PC-9 (cell line): Measurements from ENCODE around the gene NKAIN2. TPM values are rescaled to one million over a fixed set of nuclear protein-coding genes. Genes with fewer than 3 reads are reported as not detected.
A peak's percentile ranks its signal among the peaks of the same experiment; 100 is the strongest.

Source experiments
- BruUV-seq: library from RNA; stranded (reverse); fragments of 400-500 nt; replicated peaks from 2 replicates; lab custom pipeline; 2021; lab: Mats Ljungman, UMichigan
- CTCF ChIA-PET: fragments of 300-600 bp; sonication (Branson Sonifier 250); formaldehyde crosslinking; loops from one replicate; lab custom pipeline; 2022; ENCODE audit warnings: antibody characterized with exemption; lab: Charles Lee
- POLR2A ChIA-PET: fragments of 300-600 bp; sonication (Branson Sonifier 250); formaldehyde crosslinking; loops from one replicate; lab custom pipeline; 2022; ENCODE audit warnings: antibody characterized with exemption; ENCODE audit not compliant: unreplicated experiment; lab: Charles Lee
- DNase-seq, 2 experiments: peaks; one replicate each; pipeline versions ENCODE4 v3.0.0 to v3.0.0-alpha.2; 2015 to 2022; ENCODE audit warnings: mixed read lengths in 1 of 2
- H2AFZ ChIP-seq: fragments of 200-600 bp; sonication (generic); 2 replicates; pipeline ENCODE4 v1.8.1; 2017; ENCODE audit warnings: antibody characterized with exemption
- H3F3A ChIP-seq: fragments of 200-600 bp; sonication (generic); 2 replicates; pipeline ENCODE4 v1.8.1; 2017; ENCODE audit warnings: antibody characterized with exemption, mild to moderate bottlenecking, low read depth; ENCODE audit not compliant: insufficient read depth
- H3K27ac ChIP-seq: fragments of 200-600 bp; sonication (generic); 2 replicates; pipeline ENCODE4 v1.6.1; 2016; ENCODE audit warnings: mixed run types
- H3K27me3 ChIP-seq: fragments of 200-600 bp; sonication (generic); 2 replicates; pipeline ENCODE4 v1.6.1; 2016; ENCODE audit warnings: low read depth, mixed run types; ENCODE audit not compliant: insufficient read depth
- H3K36me3 ChIP-seq: fragments of 200-600 bp; sonication (generic); 2 replicates; pipeline ENCODE4 v1.6.1; 2016; ENCODE audit warnings: low read depth, mixed run types
- H3K4me1 ChIP-seq: fragments of 200-600 bp; sonication (generic); replicated peaks from 2 replicates; pipeline ENCODE4 v1.6.1; 2016; ENCODE audit warnings: mixed run types; ENCODE audit not compliant: insufficient read depth
- H3K4me2 ChIP-seq: fragments of 200-600 bp; sonication (generic); 2 replicates; pipeline ENCODE4 v1.6.1; 2017; ENCODE audit warnings: mixed run types
- H3K4me3 ChIP-seq: fragments of 200-600 bp; sonication (generic); 2 replicates; pipeline ENCODE4 v1.6.1; 2016; ENCODE audit warnings: mixed run types
- H3K79me2 ChIP-seq: fragments of 200-600 bp; sonication (generic); 2 replicates; pipeline ENCODE4 v1.6.1; 2017; ENCODE audit warnings: low read depth, mixed run types
- H3K9me2 ChIP-seq: fragments of 200-600 bp; sonication (generic); 2 replicates; pipeline ENCODE4 v1.8.1; 2017; ENCODE audit warnings: mild to moderate bottlenecking; ENCODE audit not compliant: insufficient read depth
- H3K9me3 ChIP-seq: fragments of 200-600 bp; sonication (generic); 2 replicates; pipeline ENCODE4 v1.8.1; 2016; ENCODE audit warnings: low read depth; ENCODE audit not compliant: insufficient read depth
- H4K20me1 ChIP-seq: fragments of 200-600 bp; sonication (generic); 2 replicates; pipeline ENCODE4 v1.8.1; 2017; ENCODE audit not compliant: insufficient read depth
- EZH2 ChIP-seq: fragments of 200-600 bp; sonication (generic); IDR thresholded peaks from 2 replicates; pipeline ENCODE4 v1.8.0; 2017; ENCODE audit warnings: antibody characterized with exemption, low read depth
- intact Hi-C: fragments of 100-400 bp; cut with micrococcal nuclease; formaldehyde crosslinking; loops from one replicate; pipeline ENCODE4 v1.10.0; 2022; ENCODE audit not compliant: unreplicated experiment
- total RNA-seq: library from RNA; stranded (reverse); gene quantifications from 2 replicates; pipeline ENCODE4 v1.2.3, GENCODE V29; 2021
- TF ChIP-seq, protein P1 (sequence below): fragments of 200-600 bp; sonication (generic); conservative IDR thresholded peaks from 2 replicates; pipeline ENCODE4 v1.6.1; 2017; ENCODE audit warnings: mixed run types, antibody characterized with exemption, mild to moderate bottlenecking, moderate library complexity

The NKAIN2 gene
- total RNA-seq, 1 experiment from 2014 or later: not detected

DNA sequence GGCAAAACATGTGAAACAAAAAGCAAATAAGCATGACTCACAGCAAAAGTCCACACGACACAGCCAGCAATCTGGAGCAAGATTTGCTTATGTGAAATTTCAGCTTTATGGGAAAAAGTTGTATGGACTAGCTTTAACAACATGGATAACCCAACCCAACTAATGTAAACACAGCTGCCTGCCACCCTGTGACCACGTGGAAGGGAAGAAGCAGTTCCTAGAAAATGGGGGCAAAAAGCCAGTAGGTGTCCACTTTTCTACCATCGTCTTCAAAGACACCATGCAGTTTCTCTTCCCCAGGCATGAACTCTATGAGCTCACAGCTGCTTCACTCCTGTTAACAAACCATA is 733.2 kb downstream of the NKAIN2 start:
- H3K9me3 ChIP-seq: no peaks in the 10 kb centered on the region
- ChIA-PET CTCF (no interaction called here), POLR2A (no interaction called here)
- no peak overlapping the region for H3K4me3 ChIP-seq
- H3K27me3 ChIP-seq: no peaks in the 10 kb centered on the region
- H4K20me1 ChIP-seq: no peaks in the 10 kb centered on the region
- no peaks in the 10 kb centered on the region for H3K36me3 ChIP-seq
- DNase-seq: peak in 1 of 2 experiments; percentile 41
- no peak overlapping the region for H3K27ac ChIP-seq
- no peaks in the 10 kb centered on the region for H3K79me2 ChIP-seq
- no peaks in the 10 kb centered on the region for H3F3A ChIP-seq
- intact Hi-C loops: no loop called here
- TF ChIP-seq, protein P1, sequence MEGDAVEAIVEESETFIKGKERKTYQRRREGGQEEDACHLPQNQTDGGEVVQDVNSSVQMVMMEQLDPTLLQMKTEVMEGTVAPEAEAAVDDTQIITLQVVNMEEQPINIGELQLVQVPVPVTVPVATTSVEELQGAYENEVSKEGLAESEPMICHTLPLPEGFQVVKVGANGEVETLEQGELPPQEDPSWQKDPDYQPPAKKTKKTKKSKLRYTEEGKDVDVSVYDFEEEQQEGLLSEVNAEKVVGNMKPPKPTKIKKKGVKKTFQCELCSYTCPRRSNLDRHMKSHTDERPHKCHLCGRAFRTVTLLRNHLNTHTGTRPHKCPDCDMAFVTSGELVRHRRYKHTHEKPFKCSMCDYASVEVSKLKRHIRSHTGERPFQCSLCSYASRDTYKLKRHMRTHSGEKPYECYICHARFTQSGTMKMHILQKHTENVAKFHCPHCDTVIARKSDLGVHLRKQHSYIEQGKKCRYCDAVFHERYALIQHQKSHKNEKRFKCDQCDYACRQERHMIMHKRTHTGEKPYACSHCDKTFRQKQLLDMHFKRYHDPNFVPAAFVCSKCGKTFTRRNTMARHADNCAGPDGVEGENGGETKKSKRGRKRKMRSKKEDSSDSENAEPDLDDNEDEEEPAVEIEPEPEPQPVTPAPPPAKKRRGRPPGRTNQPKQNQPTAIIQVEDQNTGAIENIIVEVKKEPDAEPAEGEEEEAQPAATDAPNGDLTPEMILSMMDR: no peak
- TF ChIP-seq EZH2: no peak
- no peaks in the 10 kb centered on the region; the same call in 1 of the 2 replicates for H3K9me2 ChIP-seq
- H2AFZ ChIP-seq: no peak overlapping the region
- peaks cover 19% of the 10 kb centered on the region for H3K4me1 ChIP-seq
- BruUV-seq: no TSS peak
- H3K4me2 ChIP-seq: no peak overlapping the region

DNA sequence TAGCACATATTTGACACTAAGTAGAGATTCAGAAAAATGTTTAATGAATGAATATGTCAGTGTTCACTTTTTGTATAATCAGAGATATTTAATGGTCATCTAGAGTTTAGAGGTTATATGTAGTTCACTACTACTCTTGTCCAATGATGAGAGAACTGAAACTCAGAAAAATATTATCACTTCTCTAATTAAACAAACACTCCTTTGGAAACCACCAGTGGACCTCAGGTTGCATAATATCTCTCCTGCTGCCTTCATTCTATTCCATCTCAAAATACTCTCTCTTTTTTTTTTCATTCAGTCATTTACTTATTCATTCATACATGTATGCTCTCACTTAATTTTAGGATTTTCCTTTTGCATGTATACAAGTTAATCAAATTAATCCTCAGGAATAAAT is 735.4 kb downstream of the NKAIN2 start:
- no peak for TF ChIP-seq EZH2
- TF ChIP-seq, protein P1: no peak
- Histone ChIP-seq H3K79me2 (no peaks in the 10 kb centered on the region), H3K9me3 (no peaks in the 10 kb centered on the region), H3K27ac (no peak overlapping the region), H3K9me2 (no peaks in the 10 kb centered on the region; the same call in 1 of the 2 replicates), H3K4me2 (no peak overlapping the region), H3K36me3 (no peaks in the 10 kb centered on the region), H3K4me3 (no peak overlapping the region), H4K20me1 (no peaks in the 10 kb centered on the region), H3K4me1 (peaks cover 19% of the 10 kb centered on the region), H2AFZ (no peak overlapping the region), H3K27me3 (no peaks in the 10 kb centered on the region), H3F3A (no peaks in the 10 kb centered on the region)
- no TSS peak for BruUV-seq
- POLR2A ChIA-PET: no interaction called here
- DNase-seq: no peak
- intact Hi-C loops: no loop called here
- CTCF ChIA-PET: no interaction called here

DNA sequence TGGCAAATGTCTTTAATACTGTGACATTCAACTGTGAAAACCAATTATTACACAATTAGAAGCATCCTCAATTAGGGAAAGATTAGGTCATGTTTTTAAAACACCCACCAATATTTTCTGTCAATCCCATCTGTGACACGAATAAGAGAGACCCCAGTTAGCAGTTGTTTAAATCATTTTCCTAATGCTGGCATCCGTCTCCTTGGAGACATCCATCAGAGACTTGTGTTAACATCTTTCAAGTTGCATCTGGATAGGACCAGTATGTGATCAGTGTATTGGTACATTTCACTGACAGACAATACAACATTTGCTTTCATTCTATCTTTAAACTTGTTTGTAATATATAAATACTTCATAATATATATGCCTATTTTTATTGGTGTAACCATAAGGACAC is 737.9 kb downstream of the NKAIN2 start:
- intact Hi-C loops: no loop called here
- BruUV-seq: no TSS peak
- no peak overlapping the region for H3K27ac ChIP-seq
- no peaks in the 10 kb centered on the region for H3F3A ChIP-seq
- ChIA-PET POLR2A (no interaction called here), CTCF (no interaction called here)
- H3K4me3 ChIP-seq: no peak overlapping the region
- TF ChIP-seq, protein P1: no peak
- H3K9me2 ChIP-seq: no peaks in the 10 kb centered on the region; the same call in 1 of the 2 replicates
- H3K4me1 ChIP-seq: peaks cover under 1% of the 10 kb centered on the region; the same call in 1 of the 2 replicates
- H2AFZ ChIP-seq: no peak overlapping the region
- no peaks in the 10 kb centered on the region for H3K36me3 ChIP-seq
- no peaks in the 10 kb centered on the region for H3K79me2 ChIP-seq
- no peaks in the 10 kb centered on the region for H4K20me1 ChIP-seq
- H3K27me3 ChIP-seq: no peaks in the 10 kb centered on the region
- no peaks in the 10 kb centered on the region for H3K9me3 ChIP-seq
- H3K4me2 ChIP-seq: no peak overlapping the region
- DNase-seq: no peak
